ENCODE results near the gene MAN2A2.

The MAN2A2 gene

GRCh38 chr15:90967206-90967605 lies 64.1 kb downstream of the MAN2A2 start:
- no peak for DNase-seq (ENCODE audit: low spot score)

- no peak for DNase-seq (ENCODE audit: low spot score)
These were observed 65.3 kb downstream of the MAN2A2 start for GRCh38 chr15:90968434-90968833.

- no peak for DNase-seq (ENCODE audit: low spot score)
These were observed 67.2 kb downstream of the MAN2A2 start for GRCh38 chr15:90970274-90970673.

- DNase-seq (ENCODE audit: low spot score) = no peak
These were observed 69.0 kb downstream of the MAN2A2 start for GRCh38 chr15:90972133-90972532.
